Measurements from ENCODE around the gene TNNI3K.

TNNI3K gene

GRCh38 chr1:74395571-74395970 is 160.4 kb downstream of the TNNI3K start:
- DNase-seq (ENCODE audit: low spot score) = no peak

- no peak for DNase-seq (ENCODE audit: low spot score)
Observed at GRCh38 chr1:74396462-74396861, 161.3 kb downstream of the TNNI3K start.

GRCh38 chr1:74396933-74397332 is 161.7 kb downstream of the TNNI3K start:
- DNase-seq (ENCODE audit: low spot score) = peak; percentile 20

GRCh38 chr1:74399249-74399648 is 164.1 kb downstream of the TNNI3K start:
- DNase-seq (ENCODE audit: low spot score) = no peak

- DNase-seq (ENCODE audit: low spot score) = no peak
Observed at GRCh38 chr1:74402873-74403272, 167.7 kb downstream of the TNNI3K start.

- DNase-seq (ENCODE audit: low spot score) = no peak
Observed at GRCh38 chr1:74403606-74404005, 168.4 kb downstream of the TNNI3K start.

GRCh38 chr1:74406759-74407158 is 171.6 kb downstream of the TNNI3K start:
- DNase-seq (ENCODE audit: low spot score) = no peak

- DNase-seq (ENCODE audit: low spot score) = no peak
Observed at GRCh38 chr1:74407902-74408301, 172.7 kb downstream of the TNNI3K start.

- DNase-seq (ENCODE audit: low spot score) = no peak
Observed at GRCh38 chr1:74412244-74412643, 177.1 kb downstream of the TNNI3K start.

- DNase-seq (ENCODE audit: low spot score) = no peak
Observed at GRCh38 chr1:74415935-74416334, 180.7 kb downstream of the TNNI3K start.

GRCh38 chr1:74419611-74420010 is 184.4 kb downstream of the TNNI3K start:
- no peak for DNase-seq (ENCODE audit: low spot score)

GRCh38 chr1:74420467-74420866 is 185.3 kb downstream of the TNNI3K start:
- no peak for DNase-seq (ENCODE audit: low spot score)

GRCh38 chr1:74422421-74423292 is 187.5 kb downstream of the TNNI3K start:
- no peak for DNase-seq (ENCODE audit: low spot score)

GRCh38 chr1:74423471-74423870 is 188.3 kb downstream of the TNNI3K start:
- DNase-seq (ENCODE audit: low spot score) = no peak

- DNase-seq (ENCODE audit: low spot score) = no peak
Observed at GRCh38 chr1:74425676-74426075, 190.5 kb downstream of the TNNI3K start.

- DNase-seq (ENCODE audit: low spot score) = no peak
Observed at GRCh38 chr1:74426208-74426937, 191.2 kb downstream of the TNNI3K start.

GRCh38 chr1:74427681-74428080 is 192.5 kb downstream of the TNNI3K start:
- DNase-seq (ENCODE audit: low spot score) = no peak

GRCh38 chr1:74429580-74429979 is 194.4 kb downstream of the TNNI3K start:
- DNase-seq (ENCODE audit: low spot score) = no peak

GRCh38 chr1:74430342-74430934 is 195.3 kb downstream of the TNNI3K start:
- DNase-seq (ENCODE audit: low spot score) = no peak

- DNase-seq (ENCODE audit: low spot score) = no peak
Observed at GRCh38 chr1:74431531-74431930, 196.3 kb downstream of the TNNI3K start.

GRCh38 chr1:74432325-74432724 is 197.1 kb downstream of the TNNI3K start:
- no peak for DNase-seq (ENCODE audit: low spot score)

GRCh38 chr1:74434321-74434720 is 199.1 kb downstream of the TNNI3K start:
- no peak for DNase-seq (ENCODE audit: low spot score)

GRCh38 chr1:74436078-74436477 is 200.9 kb downstream of the TNNI3K start:
- no peak for DNase-seq (ENCODE audit: low spot score)
